ES-I3 (cell line): ENCODE data around the gene HSBP1.

ENCODE experiments used
- H3K36me3 ChIP-seq: 2 replicates; pipeline ENCODE4 v1.6.1; 2013; ENCODE audit warnings: mild to moderate bottlenecking, low read length, control low read depth, moderate library complexity; ENCODE audit not compliant: insufficient read depth
- H3K4me1 ChIP-seq: 2 replicates; pipeline ENCODE4 v1.6.1; 2013; ENCODE audit warnings: mild to moderate bottlenecking, control low read depth, low read length; ENCODE audit not compliant: insufficient read depth
- H3K9ac ChIP-seq: 2 replicates; pipeline ENCODE4 v1.6.1; 2013; ENCODE audit warnings: low read depth, mild to moderate bottlenecking, low read length, moderate library complexity
- H3K9me3 ChIP-seq: 2 replicates; pipeline ENCODE4 v1.6.1; 2013; ENCODE audit warnings: mild to moderate bottlenecking, low read length, moderate library complexity; ENCODE audit not compliant: control insufficient read depth, insufficient read depth

HSBP1 gene

GRCh38 chr16:83807710-83808572 lies at the start of gene HSBP1:
HSBP1 (plus strand) TSS chr16:83807978; CDS start chr16:83808077, 99 bp downstream.
- H3K36me3 ChIP-seq = no peaks in the 10 kb centered on the region; the same call in 1 of the 2 replicates
- peak within 1 kb of the TSS; percentile 95 for H3K9ac ChIP-seq
- peaks cover 15% of the 10 kb centered on the region for H3K4me1 ChIP-seq
- no peaks in the 10 kb centered on the region for H3K9me3 ChIP-seq

- no peaks in the 10 kb centered on the region; the same call in 1 of the 2 replicates for H3K9me3 ChIP-seq
- no peaks in the 10 kb centered on the region for H3K4me1 ChIP-seq
- no peak overlapping the region for H3K9ac ChIP-seq
- H3K36me3 ChIP-seq = no peaks in the 10 kb centered on the region
Observed at GRCh38 chr16:83762141-83762991, 45.4 kb upstream of the HSBP1 start.

GRCh38 chr16:83762992-83763358 lies 44.8 kb upstream of the HSBP1 start:
- H3K4me1 ChIP-seq = no peaks in the 10 kb centered on the region
- no peak overlapping the region for H3K9ac ChIP-seq
- H3K9me3 ChIP-seq = no peaks in the 10 kb centered on the region; the same call in 1 of the 2 replicates
- no peaks in the 10 kb centered on the region for H3K36me3 ChIP-seq

DNA sequence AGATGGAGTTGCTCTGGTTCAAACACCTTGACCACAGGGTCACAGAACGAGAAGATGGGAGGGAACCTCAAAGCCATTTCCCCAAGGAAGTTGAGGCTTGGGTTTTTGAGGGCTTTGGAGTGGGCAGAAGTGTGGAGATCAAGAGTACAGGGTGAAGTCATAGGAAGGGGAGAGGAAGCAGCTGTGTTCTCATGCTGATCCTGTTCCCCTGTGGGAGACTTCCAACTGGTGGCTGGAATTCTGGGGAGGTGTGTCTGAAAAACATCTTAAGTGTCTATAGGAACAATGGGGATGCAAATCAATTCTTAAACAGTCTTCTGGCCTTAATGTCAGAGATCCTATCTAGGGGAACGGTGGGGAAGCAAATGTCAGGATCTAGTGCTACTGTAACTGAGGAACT lies 38.8 kb upstream of the HSBP1 start:
- Histone ChIP-seq H3K9ac (no peak overlapping the region), H3K9me3 (no peaks in the 10 kb centered on the region), H3K36me3 (no peaks in the 10 kb centered on the region), H3K4me1 (peaks cover 21% of the 10 kb centered on the region)

- no peaks in the 10 kb centered on the region for H3K36me3 ChIP-seq
- no peaks in the 10 kb centered on the region for H3K9me3 ChIP-seq
- peaks cover 21% of the 10 kb centered on the region for H3K4me1 ChIP-seq
- H3K9ac ChIP-seq = no peak overlapping the region
Observed at GRCh38 chr16:83769397-83770008, 38.3 kb upstream of the HSBP1 start.

DNA sequence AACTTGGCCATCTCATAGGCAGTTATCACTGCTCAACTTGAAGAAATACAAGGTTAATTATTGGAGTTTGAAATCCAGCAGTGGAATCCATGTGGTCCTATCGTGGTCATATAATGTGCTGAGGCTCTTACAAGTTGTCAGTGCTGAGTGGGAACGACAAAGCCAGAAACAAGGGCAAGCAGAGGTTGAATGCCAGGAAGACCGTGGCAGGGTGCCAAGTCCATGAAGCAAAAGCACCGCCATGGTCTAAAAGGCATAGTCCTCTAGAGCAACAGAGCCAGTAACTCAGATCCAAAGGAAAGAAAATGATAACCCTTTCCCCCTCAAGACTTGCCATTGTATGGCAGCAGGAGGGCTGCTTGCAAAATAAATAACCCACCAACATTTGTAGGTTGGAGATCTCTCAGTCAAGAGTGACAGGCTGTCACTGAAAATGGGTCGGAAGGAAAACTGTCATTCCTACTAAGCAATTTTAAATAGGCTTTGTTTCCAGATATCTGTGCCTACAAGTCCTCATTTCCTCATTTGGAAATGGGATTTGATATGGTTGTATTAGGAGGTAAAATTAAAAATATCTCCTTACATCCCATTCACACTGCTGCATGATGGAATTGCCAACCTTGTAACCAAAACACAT lies 36.4 kb upstream of the HSBP1 start:
- Histone ChIP-seq H3K4me1 (peaks cover 21% of the 10 kb centered on the region), H3K9me3 (no peaks in the 10 kb centered on the region), H3K36me3 (no peaks in the 10 kb centered on the region), H3K9ac (no peak overlapping the region)

DNA sequence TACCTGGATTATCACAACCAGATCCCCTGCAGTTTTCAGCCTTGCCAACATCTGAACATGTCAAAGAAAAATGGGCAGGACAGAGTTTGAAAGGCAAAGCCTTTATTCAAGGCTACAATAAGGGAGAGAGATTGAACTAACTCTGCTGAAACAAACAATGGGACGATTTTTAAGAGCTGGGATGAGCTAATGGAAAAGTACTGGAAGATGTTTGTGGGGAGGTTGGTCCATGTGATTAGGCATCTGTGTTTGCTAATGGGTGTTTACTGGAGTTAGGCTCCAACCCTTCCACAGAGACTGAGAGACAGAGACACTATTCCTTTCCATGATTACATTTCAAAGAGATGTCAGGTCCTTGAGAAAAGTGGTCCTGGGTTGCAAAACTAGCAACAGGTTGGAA lies 35.0 kb upstream of the HSBP1 start:
- Histone ChIP-seq H3K36me3 (no peaks in the 10 kb centered on the region), H3K9ac (no peak overlapping the region), H3K4me1 (peaks cover 21% of the 10 kb centered on the region), H3K9me3 (no peaks in the 10 kb centered on the region)

DNA sequence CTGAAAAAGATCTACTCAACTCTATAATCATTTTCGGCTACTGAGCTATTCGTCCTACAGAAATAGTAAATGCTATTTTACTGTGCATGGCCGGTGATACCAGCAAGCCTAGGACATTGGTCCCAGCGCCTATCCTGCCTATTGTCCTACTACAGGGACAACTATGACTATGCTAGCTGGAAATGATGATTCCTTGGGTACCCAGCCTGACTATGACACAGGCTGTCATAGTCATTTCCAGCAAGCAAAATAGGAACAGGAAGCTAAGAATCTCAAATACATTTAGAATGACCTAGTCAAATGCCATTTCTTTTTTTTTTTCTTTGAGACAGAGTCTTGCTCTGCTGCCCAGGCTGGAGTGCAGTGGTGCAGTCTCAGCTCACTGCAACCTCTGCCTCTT lies 33.7 kb upstream of the HSBP1 start:
- Histone ChIP-seq H3K36me3 (no peaks in the 10 kb centered on the region), H3K9ac (no peak overlapping the region), H3K9me3 (no peaks in the 10 kb centered on the region), H3K4me1 (peaks cover 14% of the 10 kb centered on the region)

DNA sequence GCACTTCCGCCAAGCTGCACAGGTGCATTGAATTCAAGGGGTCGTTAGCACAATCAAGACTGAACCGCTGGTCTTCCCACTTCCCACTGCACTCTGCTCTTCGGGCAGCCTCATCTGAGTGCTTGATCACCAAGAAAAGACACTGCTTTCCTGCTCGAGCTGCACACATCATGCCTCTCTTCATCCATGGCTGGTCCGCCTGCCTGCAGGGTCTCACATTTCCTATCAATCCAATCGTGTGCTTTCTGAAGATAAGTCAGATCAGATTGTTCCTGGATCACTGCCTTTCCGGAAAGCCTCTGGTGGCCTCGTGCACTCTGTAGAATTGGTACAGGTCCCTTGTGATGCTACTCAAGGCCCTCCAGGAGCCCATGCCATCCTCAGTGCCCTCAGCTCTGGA lies 30.8 kb upstream of the HSBP1 start:
- H3K9ac ChIP-seq = no peak overlapping the region
- H3K36me3 ChIP-seq = no peaks in the 10 kb centered on the region
- H3K4me1 ChIP-seq = peaks cover 3% of the 10 kb centered on the region; the same call in 1 of the 2 replicates
- H3K9me3 ChIP-seq = no peaks in the 10 kb centered on the region

DNA sequence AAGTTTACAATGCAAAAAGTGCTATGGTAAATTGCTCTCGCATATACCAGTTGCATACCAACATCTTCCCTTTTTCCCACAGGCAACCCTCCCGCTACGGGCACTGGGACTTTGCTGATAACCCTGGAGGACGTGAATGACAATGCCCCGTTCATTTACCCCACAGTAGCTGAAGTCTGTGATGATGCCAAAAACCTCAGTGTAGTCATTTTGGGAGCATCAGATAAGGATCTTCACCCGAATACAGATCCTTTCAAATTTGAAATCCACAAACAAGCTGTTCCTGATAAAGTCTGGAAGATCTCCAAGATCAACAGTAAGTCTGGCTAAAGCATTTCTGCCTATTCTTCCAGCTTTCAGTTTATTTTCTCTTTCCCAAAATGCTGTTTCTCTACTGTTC lies 27.9 kb upstream of the HSBP1 start:
- Histone ChIP-seq H3K9me3 (no peaks in the 10 kb centered on the region), H3K36me3 (no peaks in the 10 kb centered on the region), H3K9ac (no peak overlapping the region), H3K4me1 (no peaks in the 10 kb centered on the region)

GRCh38 chr16:83785455-83785854 lies 22.3 kb upstream of the HSBP1 start:
- no peaks in the 10 kb centered on the region for H3K9me3 ChIP-seq
- H3K36me3 ChIP-seq = no peaks in the 10 kb centered on the region
- no peak overlapping the region for H3K9ac ChIP-seq
- no peaks in the 10 kb centered on the region for H3K4me1 ChIP-seq

GRCh38 chr16:83789642-83790401 lies 18.0 kb upstream of the HSBP1 start:
- Histone ChIP-seq H3K9me3 (no peaks in the 10 kb centered on the region), H3K36me3 (no peaks in the 10 kb centered on the region), H3K4me1 (peaks cover 3% of the 10 kb centered on the region; the same call in 1 of the 2 replicates), H3K9ac (no peak overlapping the region)

GRCh38 chr16:83791916-83792315 lies 15.9 kb upstream of the HSBP1 start:
- Histone ChIP-seq H3K36me3 (no peaks in the 10 kb centered on the region), H3K4me1 (peaks cover 3% of the 10 kb centered on the region; the same call in 1 of the 2 replicates), H3K9ac (no peak overlapping the region), H3K9me3 (no peaks in the 10 kb centered on the region)
